ENCODE data around the gene APBB1. TPM values are rescaled to one million over a fixed set of nuclear protein-coding genes. Genes with fewer than 3 reads are reported as not detected.

Gene APBB1
- total RNA-seq, 1 experiment from 2014 or later, result 24.7 TPM

- BruUV-seq (replicated peaks), result no TSS peak
- Histone ChIP-seq H3K9ac (ENCODE audit: low read length) (no peak overlapping the region), H3K9me3 (ENCODE audit: low read length) (no peaks in the 10 kb centered on the region), H2AFZ (ENCODE audit: low read length) (no peak overlapping the region), H3K9me2 (replicated peaks; ENCODE audit: low read length) (no peaks in the 10 kb centered on the region), H3K4me2 (ENCODE audit: low read length) (no peak overlapping the region), H3F3A (ENCODE audit: low read length, unreplicated experiment) (no peaks in the 10 kb centered on the region), H3K79me2 (ENCODE audit: low read length) (no peaks in the 10 kb centered on the region), H4K20me1 (ENCODE audit: low read length) (no peaks in the 10 kb centered on the region), H3K36me3 (ENCODE audit: low read depth, low read length) (no peaks in the 10 kb centered on the region), H3K27ac (ENCODE audit: low read length) (no peak overlapping the region), H3K27me3 (ENCODE audit: low read length) (no peaks in the 10 kb centered on the region), H3K4me1 (ENCODE audit: insufficient read depth, low read length) (peaks cover 4% of the 10 kb centered on the region; the same call in 1 of the 2 replicates), H3K4me3 (ENCODE audit: low read length) (no peak overlapping the region)
- intact Hi-C loops (cut with micrococcal nuclease), result no loop called here
- no peak for ATAC-seq
- no peak for TF ChIP-seq CTCF (conservative IDR thresholded peaks at IDR 0.05; ENCODE audit: low read depth, low read length)
- no peak for TF ChIP-seq EZH2 (IDR thresholded peaks at IDR 0.05; ENCODE audit: low read length, unreplicated experiment)
- TF ChIP-seq EZH2phosphoT487 (IDR thresholded peaks at IDR 0.05; ENCODE audit: borderline replicate concordance, low read length), result no peak
- DNase-seq, result no peak
- CTCF ChIA-PET, result no interaction called here
- POLR2A ChIA-PET (ENCODE audit: unreplicated experiment), result no interaction called here
Measured at GRCh38 chr11:6414874-6415328, 4.0 kb downstream of the APBB1 start.

- ATAC-seq (no peak), DNase-seq (no peak)
- no peaks in the 10 kb centered on the region for H3K27me3 ChIP-seq (ENCODE audit: low read length)
- ChIA-PET CTCF (no interaction called here), POLR2A (ENCODE audit: unreplicated experiment) (no interaction called here)
- no peak overlapping the region for H3K4me2 ChIP-seq (ENCODE audit: low read length)
- TF ChIP-seq EZH2 (IDR thresholded peaks at IDR 0.05; ENCODE audit: low read length, unreplicated experiment), result no peak
- TF ChIP-seq CTCF (conservative IDR thresholded peaks at IDR 0.05; ENCODE audit: low read depth, low read length), result no peak
- TF ChIP-seq EZH2phosphoT487 (IDR thresholded peaks at IDR 0.05; ENCODE audit: borderline replicate concordance, low read length), result no peak
- H3K4me3 ChIP-seq (ENCODE audit: low read length), result no peak overlapping the region
- H3K4me1 ChIP-seq (ENCODE audit: insufficient read depth, low read length), result no peaks in the 10 kb centered on the region
- intact Hi-C loops (cut with micrococcal nuclease), result no loop called here
- H4K20me1 ChIP-seq (ENCODE audit: low read length), result no peaks in the 10 kb centered on the region
- H3K9me2 ChIP-seq (replicated peaks; ENCODE audit: low read length), result no peaks in the 10 kb centered on the region
- no TSS peak for BruUV-seq (replicated peaks)
- H3K9me3 ChIP-seq (ENCODE audit: low read length), result no peaks in the 10 kb centered on the region
- no peak overlapping the region for H2AFZ ChIP-seq (ENCODE audit: low read length)
- H3K36me3 ChIP-seq (ENCODE audit: low read depth, low read length), result no peaks in the 10 kb centered on the region
- no peaks in the 10 kb centered on the region for H3K79me2 ChIP-seq (ENCODE audit: low read length)
- H3F3A ChIP-seq (ENCODE audit: low read length, unreplicated experiment), result no peaks in the 10 kb centered on the region
- no peak overlapping the region for H3K9ac ChIP-seq (ENCODE audit: low read length)
- no peak overlapping the region for H3K27ac ChIP-seq (ENCODE audit: low read length)
Measured at GRCh38 chr11:6413791-6414201, 5.1 kb downstream of the APBB1 start.

GRCh38 chr11:6411594-6412031, 7.3 kb downstream of the APBB1 start:
- no peak overlapping the region for H2AFZ ChIP-seq (ENCODE audit: low read length)
- no peak overlapping the region for H3K9ac ChIP-seq (ENCODE audit: low read length)
- no peaks in the 10 kb centered on the region for H3K9me2 ChIP-seq (replicated peaks; ENCODE audit: low read length)
- no TSS peak for BruUV-seq (replicated peaks)
- H3K4me3 ChIP-seq (ENCODE audit: low read length), result no peak overlapping the region
- no peaks in the 10 kb centered on the region for H3K36me3 ChIP-seq (ENCODE audit: low read depth, low read length)
- TF ChIP-seq EZH2 (IDR thresholded peaks at IDR 0.05; ENCODE audit: low read length, unreplicated experiment), result no peak
- no peaks in the 10 kb centered on the region for H3F3A ChIP-seq (ENCODE audit: low read length, unreplicated experiment)
- no peaks in the 10 kb centered on the region for H3K27me3 ChIP-seq (ENCODE audit: low read length)
- POLR2A ChIA-PET (ENCODE audit: unreplicated experiment), result no interaction called here
- DNase-seq (no peak), ATAC-seq (no peak)
- H4K20me1 ChIP-seq (ENCODE audit: low read length), result no peaks in the 10 kb centered on the region
- CTCF ChIA-PET, result no interaction called here
- H3K9me3 ChIP-seq (ENCODE audit: low read length), result no peaks in the 10 kb centered on the region
- no peak overlapping the region for H3K4me2 ChIP-seq (ENCODE audit: low read length)
- no peaks in the 10 kb centered on the region for H3K79me2 ChIP-seq (ENCODE audit: low read length)
- H3K4me1 ChIP-seq (ENCODE audit: insufficient read depth, low read length), result no peaks in the 10 kb centered on the region
- intact Hi-C loops (cut with micrococcal nuclease), result no loop called here
- H3K27ac ChIP-seq (ENCODE audit: low read length), result no peak overlapping the region
